ENCODE results near the gene OIP5.
"Not testable (repeated sequence)": the region's sequence is repeated elsewhere in the genome, so short reads cannot be mapped to it uniquely, and the experiment has no call there.

OIP5 gene

DNA sequence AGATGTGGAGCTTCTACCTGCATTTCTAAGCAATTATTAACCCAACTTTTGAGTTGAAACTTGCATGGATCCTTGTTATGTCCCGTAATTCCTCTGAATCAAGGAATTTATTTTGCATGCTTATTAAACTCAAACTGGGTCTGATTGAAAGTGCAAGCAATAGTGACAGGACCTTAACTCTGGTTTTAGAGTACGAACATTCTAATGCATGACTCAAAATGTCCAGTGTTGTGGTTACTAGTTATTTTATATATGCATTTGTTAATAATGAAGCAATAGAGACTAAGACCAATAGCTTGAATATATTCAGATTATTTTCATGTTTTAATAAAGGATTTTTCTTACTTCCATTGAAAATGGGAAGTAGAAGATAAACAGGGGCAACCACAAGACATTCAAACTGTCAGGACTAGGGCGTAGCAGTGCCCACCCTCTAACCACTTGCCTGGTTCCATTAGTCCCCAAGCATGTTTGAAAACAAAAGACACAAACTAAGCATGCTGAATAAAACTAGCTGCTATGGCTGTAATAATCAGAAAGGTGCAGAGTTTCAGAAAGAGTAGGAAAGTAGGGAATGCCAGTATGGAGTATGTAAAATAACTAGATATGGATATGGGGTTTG lies 28.1 kb downstream of the OIP5 start:
- no peak overlapping the region for H3K4me3 ChIP-seq (ENCODE audit: control insufficient read depth, low read depth, low read length)
- DNase-seq (ENCODE audit: low read depth) = no peak
- TF ChIP-seq, protein P1, sequence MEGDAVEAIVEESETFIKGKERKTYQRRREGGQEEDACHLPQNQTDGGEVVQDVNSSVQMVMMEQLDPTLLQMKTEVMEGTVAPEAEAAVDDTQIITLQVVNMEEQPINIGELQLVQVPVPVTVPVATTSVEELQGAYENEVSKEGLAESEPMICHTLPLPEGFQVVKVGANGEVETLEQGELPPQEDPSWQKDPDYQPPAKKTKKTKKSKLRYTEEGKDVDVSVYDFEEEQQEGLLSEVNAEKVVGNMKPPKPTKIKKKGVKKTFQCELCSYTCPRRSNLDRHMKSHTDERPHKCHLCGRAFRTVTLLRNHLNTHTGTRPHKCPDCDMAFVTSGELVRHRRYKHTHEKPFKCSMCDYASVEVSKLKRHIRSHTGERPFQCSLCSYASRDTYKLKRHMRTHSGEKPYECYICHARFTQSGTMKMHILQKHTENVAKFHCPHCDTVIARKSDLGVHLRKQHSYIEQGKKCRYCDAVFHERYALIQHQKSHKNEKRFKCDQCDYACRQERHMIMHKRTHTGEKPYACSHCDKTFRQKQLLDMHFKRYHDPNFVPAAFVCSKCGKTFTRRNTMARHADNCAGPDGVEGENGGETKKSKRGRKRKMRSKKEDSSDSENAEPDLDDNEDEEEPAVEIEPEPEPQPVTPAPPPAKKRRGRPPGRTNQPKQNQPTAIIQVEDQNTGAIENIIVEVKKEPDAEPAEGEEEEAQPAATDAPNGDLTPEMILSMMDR (IDR thresholded peaks at IDR 0.05; ENCODE audit: control insufficient read depth, insufficient read depth, low read depth, low read length, missing control alignments) = no peak

DNA sequence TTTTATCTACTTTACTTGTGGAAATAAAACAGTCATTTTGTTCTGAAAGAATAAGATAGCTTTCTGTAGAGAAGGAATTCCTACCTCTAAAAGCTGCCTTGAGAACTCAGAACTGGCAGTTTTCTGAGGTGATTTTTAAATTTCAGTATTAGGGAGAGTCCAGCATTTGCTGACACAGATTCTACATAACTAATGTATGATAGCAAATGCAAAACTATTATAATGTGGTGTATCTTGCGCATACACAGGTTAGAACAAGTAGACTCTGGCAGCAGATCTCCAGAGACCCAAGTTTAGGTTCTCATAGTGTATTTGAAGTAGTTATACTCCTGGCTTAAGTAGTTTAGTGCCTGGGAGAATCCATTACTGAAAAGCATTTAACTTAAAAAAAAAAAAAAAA lies 30.8 kb downstream of the OIP5 start:
- H3K4me3 ChIP-seq (ENCODE audit: control insufficient read depth, low read depth, low read length) = no peak overlapping the region
- no peak for DNase-seq (ENCODE audit: low read depth)
- TF ChIP-seq, protein P1 (IDR thresholded peaks at IDR 0.05; ENCODE audit: control insufficient read depth, insufficient read depth, low read depth, low read length, missing control alignments) = no peak

DNA sequence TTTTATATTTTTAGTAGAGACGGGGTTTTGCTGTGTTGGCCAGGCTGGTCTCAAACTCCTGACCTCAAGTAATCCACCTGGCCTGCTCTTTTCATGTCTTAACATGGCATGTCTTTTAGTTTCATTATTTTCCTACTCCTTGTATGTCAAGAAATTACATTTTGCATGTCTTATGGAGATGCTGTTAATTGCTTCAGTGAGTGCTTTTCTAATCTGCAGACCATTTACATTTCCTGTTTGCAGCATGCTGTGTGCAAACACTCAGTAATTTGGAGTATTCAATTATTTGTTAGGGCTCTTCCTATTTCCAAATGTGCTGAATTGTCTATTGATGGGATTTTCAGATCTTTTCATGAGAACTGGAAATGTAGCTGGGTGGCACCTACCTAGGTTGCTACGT lies 31.3 kb downstream of the OIP5 start:
- DNase-seq (ENCODE audit: low read depth); H3K4me3 ChIP-seq (ENCODE audit: control insufficient read depth, low read depth, low read length): not testable (repeated sequence)

DNA sequence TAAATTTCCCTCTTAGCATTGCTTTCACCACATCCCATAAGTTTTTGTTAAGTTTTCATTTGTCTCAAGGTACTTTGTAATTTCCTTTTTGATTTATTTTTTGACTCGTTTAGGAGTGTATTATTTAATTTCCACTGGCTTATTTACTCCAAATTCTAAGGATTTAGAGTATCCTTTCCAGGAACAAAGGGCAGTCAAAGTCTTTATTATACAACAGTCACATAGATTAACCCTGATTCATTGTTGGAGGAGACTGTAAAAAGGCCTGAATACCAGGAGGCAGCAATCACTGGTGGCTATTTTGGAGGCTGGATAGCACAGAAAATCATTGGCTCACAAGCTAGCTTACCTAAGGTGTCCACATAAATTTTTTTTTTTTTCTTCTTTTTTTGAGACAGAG lies 39.9 kb downstream of the OIP5 start:
- no peak overlapping the region for H3K4me3 ChIP-seq (ENCODE audit: control insufficient read depth, low read depth, low read length)
- TF ChIP-seq, protein P1 (IDR thresholded peaks at IDR 0.05; ENCODE audit: control insufficient read depth, insufficient read depth, low read depth, low read length, missing control alignments) = no peak
- no peak for DNase-seq (ENCODE audit: low read depth)

DNA sequence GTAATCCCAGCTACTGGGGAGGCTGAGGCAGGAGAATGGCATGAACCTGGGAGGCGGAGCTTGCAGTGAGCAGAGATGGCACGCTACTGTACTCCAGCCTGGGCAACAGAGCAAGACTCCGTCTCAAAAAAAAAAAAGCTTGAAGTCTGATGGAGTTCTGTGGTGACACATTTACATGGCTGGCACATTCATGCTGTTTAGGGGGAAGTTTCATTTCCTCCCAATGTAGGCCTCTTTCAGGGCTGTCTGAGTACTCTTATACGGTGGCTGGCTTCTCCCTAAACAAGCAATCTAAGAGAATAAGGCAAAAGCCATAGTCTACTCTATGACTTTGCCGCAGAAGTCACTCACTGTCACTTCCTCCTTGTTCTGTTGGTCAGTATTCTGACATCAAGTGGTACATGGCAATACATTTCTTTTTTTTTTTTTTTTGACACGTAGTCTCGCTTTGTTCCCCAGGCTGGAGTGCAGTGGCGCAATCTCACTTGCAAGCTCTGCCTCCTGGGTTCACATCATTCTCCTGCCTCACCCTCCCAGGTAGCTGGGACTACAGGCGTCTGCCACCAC lies 41.2 kb downstream of the OIP5 start:
- DNase-seq (ENCODE audit: low read depth) = no peak
- TF ChIP-seq, protein P1 (IDR thresholded peaks at IDR 0.05; ENCODE audit: control insufficient read depth, insufficient read depth, low read depth, low read length, missing control alignments) = no peak
- no peak overlapping the region for H3K4me3 ChIP-seq (ENCODE audit: control insufficient read depth, low read depth, low read length)

DNA sequence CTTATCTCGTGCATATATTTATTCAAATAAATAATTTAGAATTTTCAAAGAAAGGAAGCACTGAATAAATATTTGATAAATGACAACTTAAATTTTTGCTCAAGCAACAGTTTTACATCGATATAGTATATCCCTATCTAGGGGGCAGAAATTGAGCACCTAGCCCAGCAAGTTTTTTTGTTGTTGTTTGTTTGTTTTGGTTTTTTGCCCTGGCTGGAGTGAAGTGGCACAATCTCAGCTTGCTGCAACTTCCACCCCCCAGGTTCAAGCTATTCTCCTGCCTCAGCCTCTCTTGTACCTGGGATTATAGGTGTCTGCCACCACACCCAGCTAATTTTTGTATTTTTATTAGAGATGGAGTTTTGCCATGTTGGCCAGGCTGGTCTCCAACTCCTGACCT lies 42.4 kb downstream of the OIP5 start:
- no peak for DNase-seq (ENCODE audit: low read depth)
- TF ChIP-seq, protein P1 (IDR thresholded peaks at IDR 0.05; ENCODE audit: control insufficient read depth, insufficient read depth, low read depth, low read length, missing control alignments) = no peak
- H3K4me3 ChIP-seq (ENCODE audit: control insufficient read depth, low read depth, low read length) = no peak overlapping the region

DNA sequence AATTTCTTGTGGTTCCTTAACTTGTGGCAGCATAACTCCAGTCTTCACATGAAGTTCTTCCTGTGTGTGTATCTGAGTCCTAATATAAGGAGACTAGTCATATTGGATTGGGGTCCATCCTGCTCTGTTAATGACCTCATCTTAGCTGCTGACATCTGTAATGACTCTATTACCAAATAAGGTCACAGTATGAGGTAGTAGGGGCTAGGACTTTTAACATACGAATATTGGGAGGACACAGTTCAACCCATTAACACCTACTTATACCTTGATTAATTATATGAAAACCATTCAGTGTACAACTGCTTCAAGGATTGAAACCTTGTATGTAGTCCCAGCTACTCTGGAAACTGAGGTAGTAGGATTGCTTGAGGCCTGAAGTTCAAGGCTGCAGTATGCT lies 43.9 kb downstream of the OIP5 start:
- DNase-seq (ENCODE audit: low read depth) = no peak
- no peak overlapping the region for H3K4me3 ChIP-seq (ENCODE audit: control insufficient read depth, low read depth, low read length)
- TF ChIP-seq, protein P1 (IDR thresholded peaks at IDR 0.05; ENCODE audit: control insufficient read depth, insufficient read depth, low read depth, low read length, missing control alignments) = no peak
